K562 (cell line): Measurements from ENCODE around the gene DNAJC2. TPM values are rescaled to one million over a fixed set of nuclear protein-coding genes. Genes with fewer than 3 reads are reported as not detected.
A peak's percentile ranks its signal among the peaks of the same experiment; 100 is the strongest.

Source experiments
- CCAR2 ChIP-seq: fragments of 200-400 bp; formaldehyde crosslinking; IDR thresholded peaks from 2 replicates; pipeline ENCODE4 v1.6.1; 2017; ENCODE audit warnings: mild to moderate bottlenecking, low read depth, low read length
- CHD2 ChIP-seq: IDR thresholded peaks from 2 replicates; pipeline ENCODE4 v1.6.1; 2011; ENCODE audit warnings: low read depth, low read length
- CXXC5 ChIP-seq: fragments of 250-450 bp; sonication (Bioruptor Pico); IDR thresholded peaks from 2 replicates; pipeline ENCODE4 v1.8.0; 2022; ENCODE audit warnings: inconsistent platforms, mild to moderate bottlenecking, moderate library complexity
- DPF2 ChIP-seq: fragments of 450-650 bp; IDR thresholded peaks from 2 replicates; pipeline ENCODE4 v1.6.1; 2016
- ELF4 ChIP-seq: fragments of 450-650 bp; formaldehyde crosslinking; IDR thresholded peaks from 2 replicates; pipeline ENCODE4 v1.4.0; 2022; ENCODE audit warnings: missing genetic modification characterization
- ETS2 ChIP-seq: IDR thresholded peaks from 2 replicates; pipeline ENCODE4 v1.6.1; 2016; ENCODE audit warnings: borderline replicate concordance, missing genetic modification characterization, mild to moderate bottlenecking, moderate library complexity, missing compliant biosample characterization; ENCODE audit not compliant: poor library complexity, severe bottlenecking
- IRF2 ChIP-seq: sonication (generic); formaldehyde crosslinking; IDR thresholded peaks from 2 replicates; pipeline ENCODE4 v1.8.1; 2022; ENCODE audit warnings: mild to moderate bottlenecking, missing genetic modification reagents
- PTBP1 ChIP-seq: fragments of 200-400 bp; formaldehyde crosslinking; IDR thresholded peaks from 2 replicates; pipeline ENCODE4 v1.6.1; 2017; ENCODE audit warnings: low read depth, low read length
- RHOXF2B ChIP-seq: fragments of 250-450 bp; sonication (Bioruptor Pico); conservative IDR thresholded peaks from 2 replicates; pipeline ENCODE4 v1.5.1; 2021
- SAFB2 ChIP-seq: fragments of 200-400 bp; formaldehyde crosslinking; IDR thresholded peaks from 2 replicates; pipeline ENCODE4 v1.6.1; 2018; ENCODE audit warnings: borderline replicate concordance, low read length, low read depth, moderate library complexity; ENCODE audit not compliant: severe bottlenecking
- TAF15 ChIP-seq: fragments of 200-400 bp; formaldehyde crosslinking; IDR thresholded peaks from 2 replicates; pipeline ENCODE4 v1.6.1; 2017; ENCODE audit warnings: mild to moderate bottlenecking, low read depth, low read length, moderate library complexity
- TRIM24 ChIP-seq, 2 experiments: fragments of 450-650 bp; IDR thresholded peaks; 2 replicates each; pipeline ENCODE4 v1.6.1; 2016
- ZC3H4 ChIP-seq: sonication (generic); formaldehyde crosslinking; IDR thresholded peaks from 2 replicates; pipeline ENCODE4 v1.9.0; 2021; ENCODE audit warnings: missing genetic modification reagents, borderline replicate concordance
- ZNF12 ChIP-seq: sonication (generic); formaldehyde crosslinking; IDR thresholded peaks from 2 replicates; pipeline ENCODE4 v1.4.0; 2020; ENCODE audit warnings: mild to moderate bottlenecking, missing genetic modification reagents
- ZNF408 ChIP-seq: fragments of 250-450 bp; sonication (Bioruptor Pico); IDR thresholded peaks from 2 replicates; pipeline ENCODE4 v1.4.0; 2020; ENCODE audit warnings: low read depth, mild to moderate bottlenecking, moderate library complexity
- polyA plus RNA-seq, 8 experiments: library from polyadenylated mRNA; depleted of rRNA in 4 of 8; stranded (reverse) in 5 of 8; unstranded in 3 of 8; fragments of >200 nt; fragmentation: Nextera tagmentation in 2 of 8; fragmentation: Illumina TruSeq in 1 of 8; extraction: Ambion mirVana in 2 of 8; extraction: Trizol in 1 of 8; gene quantifications; 2 replicates each; pipeline versions ENCODE4 v1.2.1 to v1.2.3, GENCODE V29; 2011 to 2014; ENCODE audit warnings: inconsistent platforms in 1 of 8, missing spikeins in 1 of 8
- total RNA-seq, 7 experiments: library from RNA; depleted of rRNA in 6 of 7; stranded (reverse); fragments of >200 nt in 6 of 7; fragmentation: Illumina TruSeq in 2 of 7; extraction: Trizol in 2 of 7; gene quantifications; 2 replicates each; pipeline versions ENCODE4 v1.2.1 to v1.2.3, GENCODE V29; 2011 to 2021; ENCODE audit warnings: low replicate concordance in 1 of 7
- TF ChIP-seq, protein P1 (sequence below): fragments of 250-450 bp; sonication (Bioruptor Pico); IDR thresholded peaks from 2 replicates; pipeline ENCODE4 v1.9.0; 2021; ENCODE audit warnings: mild to moderate bottlenecking, inconsistent platforms
- TF ChIP-seq, protein P2 (sequence below): sonication (generic); formaldehyde crosslinking; IDR thresholded peaks from 2 replicates; pipeline ENCODE4 v1.9.0; 2022; ENCODE audit warnings: mild to moderate bottlenecking, missing genetic modification reagents
- TF ChIP-seq, protein P3 (sequence below): sonication (generic); formaldehyde crosslinking; IDR thresholded peaks from 2 replicates; pipeline ENCODE4 v1.8.0; 2022; ENCODE audit warnings: mild to moderate bottlenecking, missing genetic modification reagents
- TF ChIP-seq, protein P4 (sequence below): fragments of 450-650 bp; formaldehyde crosslinking; IDR thresholded peaks from 2 replicates; pipeline ENCODE4 v1.4.0; 2022; ENCODE audit warnings: missing genetic modification characterization
- TF ChIP-seq, protein P5 (sequence below): fragments of 450-650 bp; formaldehyde crosslinking; conservative IDR thresholded peaks from 2 replicates; pipeline ENCODE4 v1.4.0; 2022; ENCODE audit warnings: mild to moderate bottlenecking, missing genetic modification characterization
- TF ChIP-seq, protein P6 (sequence below): fragments of 250-450 bp; sonication (Bioruptor Pico); IDR thresholded peaks from 2 replicates; pipeline ENCODE4 v1.8.0; 2021; ENCODE audit warnings: moderate library complexity, mild to moderate bottlenecking, inconsistent platforms

The DNAJC2 gene
- total and polyA plus RNA-seq, 9 of the 15 experiments (the other 6 are each of a cell fraction or from before 2014, with no cell fraction given): 40.2 to 157 (median 92.1) TPM

DNA sequence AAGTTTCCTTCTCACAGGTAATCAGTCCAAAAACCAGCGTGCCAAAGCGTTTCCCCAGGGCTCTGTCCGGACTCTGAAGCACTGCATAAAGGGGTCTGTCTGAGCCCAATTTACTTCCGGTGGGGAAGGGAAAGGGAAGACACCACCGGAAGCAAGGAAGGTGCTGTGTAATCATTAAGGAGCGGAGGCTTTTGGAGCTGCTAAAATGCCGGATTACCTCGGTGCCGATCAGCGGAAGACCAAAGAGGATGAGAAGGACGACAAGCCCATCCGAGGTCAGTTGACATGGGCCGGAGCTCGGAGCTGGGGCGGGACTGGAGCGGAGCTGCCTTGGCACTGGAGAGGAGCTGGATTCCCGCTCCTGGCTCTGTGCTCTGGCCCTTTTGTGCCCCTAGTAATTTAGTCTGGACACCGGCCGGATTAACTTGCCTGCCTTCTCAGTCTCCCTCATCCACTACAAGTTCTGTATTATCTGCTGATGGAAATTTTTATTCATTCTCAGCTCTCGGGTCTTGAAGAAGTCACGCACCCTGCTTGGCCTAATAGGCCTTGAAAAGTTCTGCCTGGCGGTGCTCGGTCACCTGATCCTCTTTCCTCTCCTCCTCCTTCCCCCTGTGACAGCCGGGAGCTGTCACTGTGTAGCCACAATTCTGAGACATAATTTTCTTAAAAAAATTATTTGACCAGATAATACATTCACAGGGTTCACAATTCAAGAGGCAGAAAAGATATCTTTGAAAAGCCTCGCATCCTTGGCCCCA is 3.1 kb upstream of the DNAJC2 start, which contains the start of gene PSMC2 (continued):
- TF ChIP-seq ZC3H4 (CRISPR knock-in tag): no peak
- TF ChIP-seq RHOXF2B (CRISPR knock-in tag): no peak
- TF ChIP-seq, protein P1, sequence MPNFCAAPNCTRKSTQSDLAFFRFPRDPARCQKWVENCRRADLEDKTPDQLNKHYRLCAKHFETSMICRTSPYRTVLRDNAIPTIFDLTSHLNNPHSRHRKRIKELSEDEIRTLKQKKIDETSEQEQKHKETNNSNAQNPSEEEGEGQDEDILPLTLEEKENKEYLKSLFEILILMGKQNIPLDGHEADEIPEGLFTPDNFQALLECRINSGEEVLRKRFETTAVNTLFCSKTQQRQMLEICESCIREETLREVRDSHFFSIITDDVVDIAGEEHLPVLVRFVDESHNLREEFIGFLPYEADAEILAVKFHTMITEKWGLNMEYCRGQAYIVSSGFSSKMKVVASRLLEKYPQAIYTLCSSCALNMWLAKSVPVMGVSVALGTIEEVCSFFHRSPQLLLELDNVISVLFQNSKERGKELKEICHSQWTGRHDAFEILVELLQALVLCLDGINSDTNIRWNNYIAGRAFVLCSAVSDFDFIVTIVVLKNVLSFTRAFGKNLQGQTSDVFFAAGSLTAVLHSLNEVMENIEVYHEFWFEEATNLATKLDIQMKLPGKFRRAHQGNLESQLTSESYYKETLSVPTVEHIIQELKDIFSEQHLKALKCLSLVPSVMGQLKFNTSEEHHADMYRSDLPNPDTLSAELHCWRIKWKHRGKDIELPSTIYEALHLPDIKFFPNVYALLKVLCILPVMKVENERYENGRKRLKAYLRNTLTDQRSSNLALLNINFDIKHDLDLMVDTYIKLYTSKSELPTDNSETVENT (CRISPR knock-in tag): no peak
- no peak for TF ChIP-seq PTBP1
- TF ChIP-seq, protein P2, sequence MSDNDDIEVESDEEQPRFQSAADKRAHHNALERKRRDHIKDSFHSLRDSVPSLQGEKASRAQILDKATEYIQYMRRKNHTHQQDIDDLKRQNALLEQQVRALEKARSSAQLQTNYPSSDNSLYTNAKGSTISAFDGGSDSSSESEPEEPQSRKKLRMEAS (CRISPR knock-in tag): no peak
- TF ChIP-seq, protein P3, sequence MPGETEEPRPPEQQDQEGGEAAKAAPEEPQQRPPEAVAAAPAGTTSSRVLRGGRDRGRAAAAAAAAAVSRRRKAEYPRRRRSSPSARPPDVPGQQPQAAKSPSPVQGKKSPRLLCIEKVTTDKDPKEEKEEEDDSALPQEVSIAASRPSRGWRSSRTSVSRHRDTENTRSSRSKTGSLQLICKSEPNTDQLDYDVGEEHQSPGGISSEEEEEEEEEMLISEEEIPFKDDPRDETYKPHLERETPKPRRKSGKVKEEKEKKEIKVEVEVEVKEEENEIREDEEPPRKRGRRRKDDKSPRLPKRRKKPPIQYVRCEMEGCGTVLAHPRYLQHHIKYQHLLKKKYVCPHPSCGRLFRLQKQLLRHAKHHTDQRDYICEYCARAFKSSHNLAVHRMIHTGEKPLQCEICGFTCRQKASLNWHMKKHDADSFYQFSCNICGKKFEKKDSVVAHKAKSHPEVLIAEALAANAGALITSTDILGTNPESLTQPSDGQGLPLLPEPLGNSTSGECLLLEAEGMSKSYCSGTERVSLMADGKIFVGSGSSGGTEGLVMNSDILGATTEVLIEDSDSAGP (CRISPR knock-in tag): 0 out of 2 replicates have a peak, but pooled peaks have one; percentile 29
- no peak for TF ChIP-seq SAFB2
- TF ChIP-seq CCAR2: no peak
- TF ChIP-seq DPF2: peak; percentile 55; the same call in 1 of the 2 replicates
- TF ChIP-seq ZNF408 (CRISPR knock-in tag): no peak
- no peak for TF ChIP-seq ETS2 (tag)
- TF ChIP-seq TAF15: no peak
- TF ChIP-seq ZNF12 (CRISPR knock-in tag): no peak
- TF ChIP-seq CXXC5 (CRISPR knock-in tag): peak; percentile 69
- TF ChIP-seq, protein P4, sequence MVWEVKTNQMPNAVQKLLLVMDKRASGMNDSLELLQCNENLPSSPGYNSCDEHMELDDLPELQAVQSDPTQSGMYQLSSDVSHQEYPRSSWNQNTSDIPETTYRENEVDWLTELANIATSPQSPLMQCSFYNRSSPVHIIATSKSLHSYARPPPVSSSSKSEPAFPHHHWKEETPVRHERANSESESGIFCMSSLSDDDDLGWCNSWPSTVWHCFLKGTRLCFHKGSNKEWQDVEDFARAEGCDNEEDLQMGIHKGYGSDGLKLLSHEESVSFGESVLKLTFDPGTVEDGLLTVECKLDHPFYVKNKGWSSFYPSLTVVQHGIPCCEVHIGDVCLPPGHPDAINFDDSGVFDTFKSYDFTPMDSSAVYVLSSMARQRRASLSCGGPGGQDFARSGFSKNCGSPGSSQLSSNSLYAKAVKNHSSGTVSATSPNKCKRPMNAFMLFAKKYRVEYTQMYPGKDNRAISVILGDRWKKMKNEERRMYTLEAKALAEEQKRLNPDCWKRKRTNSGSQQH (CRISPR knock-in tag): no peak; the same call in 1 of the 2 replicates
- no peak for TF ChIP-seq ELF4 (CRISPR knock-in tag)
- TF ChIP-seq IRF2: no peak
- TF ChIP-seq, protein P5, sequence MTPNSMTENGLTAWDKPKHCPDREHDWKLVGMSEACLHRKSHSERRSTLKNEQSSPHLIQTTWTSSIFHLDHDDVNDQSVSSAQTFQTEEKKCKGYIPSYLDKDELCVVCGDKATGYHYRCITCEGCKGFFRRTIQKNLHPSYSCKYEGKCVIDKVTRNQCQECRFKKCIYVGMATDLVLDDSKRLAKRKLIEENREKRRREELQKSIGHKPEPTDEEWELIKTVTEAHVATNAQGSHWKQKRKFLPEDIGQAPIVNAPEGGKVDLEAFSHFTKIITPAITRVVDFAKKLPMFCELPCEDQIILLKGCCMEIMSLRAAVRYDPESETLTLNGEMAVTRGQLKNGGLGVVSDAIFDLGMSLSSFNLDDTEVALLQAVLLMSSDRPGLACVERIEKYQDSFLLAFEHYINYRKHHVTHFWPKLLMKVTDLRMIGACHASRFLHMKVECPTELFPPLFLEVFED (CRISPR knock-in tag): no peak
- peak in 1 of 2 experiments; percentile 95; a peak in 2 of 4 replicates for TF ChIP-seq TRIM24 (IDR thresholded peaks at IDR 0.05)
- TF ChIP-seq CHD2: no peak
- TF ChIP-seq, protein P6, sequence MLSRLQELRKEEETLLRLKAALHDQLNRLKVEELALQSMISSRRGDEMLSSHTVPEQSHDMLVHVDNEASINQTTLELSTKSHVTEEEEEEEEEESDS: no peak
